Measurements from ENCODE around the gene CFAP57. TPM values are rescaled to one million over a fixed set of nuclear protein-coding genes. Genes with fewer than 3 reads are reported as not detected.

CFAP57 gene
- total RNA-seq, 1 donor from 2014 or later: 4.1 TPM

- peak overlapping the region; percentile 51 for H3K4me3 ChIP-seq
- intact Hi-C loops (cut with DNase I): no loop called here
- no peaks in the 10 kb centered on the region for H3K9me3 ChIP-seq
- H3K27ac ChIP-seq: peak overlapping the region; percentile 85
- ATAC-seq (no peak), DNase-seq (no peak)
- peaks cover 24% of the 10 kb centered on the region for H3K4me1 ChIP-seq
- H3K36me3 ChIP-seq: no peaks in the 10 kb centered on the region
- no peak for TF ChIP-seq CTCF (IDR thresholded peaks at IDR 0.05)
- H3K27me3 ChIP-seq (ENCODE audit: low read depth): no peaks in the 10 kb centered on the region
Measured at GRCh38 chr1:43271186-43272118, 99.3 kb downstream of the CFAP57 start.

- Histone ChIP-seq H3K27me3 (ENCODE audit: low read depth) (no peaks in the 10 kb centered on the region), H3K4me1 (peaks cover 24% of the 10 kb centered on the region), H3K36me3 (no peaks in the 10 kb centered on the region), H3K4me3 (peak overlapping the region; percentile 51), H3K9me3 (no peaks in the 10 kb centered on the region), H3K27ac (no peak overlapping the region)
- DNase-seq: no peak
- intact Hi-C loops (cut with DNase I): no loop called here
- TF ChIP-seq CTCF (IDR thresholded peaks at IDR 0.05): no peak
- no peak for ATAC-seq
Measured at GRCh38 chr1:43272161-43272560, 100.0 kb downstream of the CFAP57 start.

GRCh38 chr1:43272576-43273571 is 100.7 kb downstream of the CFAP57 start:
- H3K9me3 ChIP-seq: no peaks in the 10 kb centered on the region
- H3K4me3 ChIP-seq: no peak overlapping the region
- peaks cover 24% of the 10 kb centered on the region for H3K4me1 ChIP-seq
- intact Hi-C loops (cut with DNase I): no loop called here
- no peaks in the 10 kb centered on the region for H3K27me3 ChIP-seq (ENCODE audit: low read depth)
- ATAC-seq (no peak), DNase-seq (no peak)
- TF ChIP-seq CTCF (IDR thresholded peaks at IDR 0.05): no peak
- H3K36me3 ChIP-seq: no peaks in the 10 kb centered on the region
- no peak overlapping the region for H3K27ac ChIP-seq

GRCh38 chr1:43273708-43274107 is 101.6 kb downstream of the CFAP57 start:
- Histone ChIP-seq H3K36me3 (no peaks in the 10 kb centered on the region), H3K4me1 (peaks cover 24% of the 10 kb centered on the region), H3K27me3 (ENCODE audit: low read depth) (no peaks in the 10 kb centered on the region), H3K4me3 (no peak overlapping the region), H3K27ac (peak overlapping the region; percentile 8), H3K9me3 (no peaks in the 10 kb centered on the region)
- intact Hi-C loops (cut with DNase I): no loop called here
- no peak for DNase-seq
- ATAC-seq: no peak
- no peak for TF ChIP-seq CTCF (IDR thresholded peaks at IDR 0.05)

- ATAC-seq (peak; percentile 4 to 9), DNase-seq (no peak)
- Histone ChIP-seq H3K9me3 (no peaks in the 10 kb centered on the region), H3K4me3 (no peak overlapping the region), H3K4me1 (peaks cover 20% of the 10 kb centered on the region), H3K36me3 (no peaks in the 10 kb centered on the region), H3K27me3 (ENCODE audit: low read depth) (no peaks in the 10 kb centered on the region), H3K27ac (peak overlapping the region; percentile 8)
- intact Hi-C loops (cut with DNase I): no loop called here
- no peak for TF ChIP-seq CTCF (IDR thresholded peaks at IDR 0.05)
Measured at GRCh38 chr1:43274125-43274803, 102.1 kb downstream of the CFAP57 start.

Measured in lower lobe of right lung (tissue), 2 donors.